IMR-90 (cell line): ENCODE measurements around the gene SCGB1C2. TPM values are rescaled to one million over a fixed set of nuclear protein-coding genes. Genes with fewer than 3 reads are reported as not detected.

Experiments used
- microRNA-seq, 2 experiments: library from miRNA; stranded (forward) in 1 of 2; unstranded in 1 of 2; fragments of 10-50 nt in 1 of 2; fragments of <30 nt in 1 of 2; gene quantifications in 1 of 2; microRNA quantifications in 1 of 2; one replicate each; pipeline versions ENCODE3 to v1.1.0; 2013 to 2020; ENCODE audit not compliant: insufficient read depth in 1 of 2, insufficient read length in 1 of 2, unreplicated experiment in 1 of 2
- polyA plus RNA-seq, 3 experiments: library from polyadenylated mRNA; depleted of rRNA; stranded (reverse); fragments of >200 nt; gene quantifications; 2 replicates each; pipeline ENCODE4 v1.2.3, GENCODE V29; 2012; ENCODE audit warnings: low replicate concordance in 1 of 3
- small RNA-seq, 5 experiments: library from RNA; depleted of rRNA; stranded (forward); fragments of <200 nt; gene quantifications; one replicate each; pipeline ENCODE3, GENCODE V24; 2012
- total RNA-seq: library from RNA; depleted of rRNA; stranded (reverse); fragments of >200 nt; gene quantifications from 2 replicates; pipeline ENCODE4 v1.2.3, GENCODE V29; 2012; rRNA removed

Gene SCGB1C2
- total and polyA plus RNA-seq, 2 of the 4 experiments (the other 2 are of a cell fraction), result not detected

Small RNA genes within 50 kb of the gene (microRNA-seq; reads per million reads assigned to microRNA genes)
- not detected for gene RF00026 (ENCODE audit: insufficient read depth, insufficient read length)

Small RNA genes within 50 kb of the gene (small RNA-seq; reads per million reads assigned to genes)
- gene RF00026, result 0 reads per million in 5 experiments

Other genes with a start within 250 kb of the SCGB1C2 start
- not detected in 2 replicates for gene DOC2B, start 44.1 kb downstream of the SCGB1C2 start, total RNA-seq
- gene DOC2B, start 44.1 kb downstream of the SCGB1C2 start, polyA plus RNA-seq (2012; rRNA removed), result not detected in 2 replicates
- gene RPH3AL, start 215.2 kb downstream of the SCGB1C2 start, total RNA-seq, result 0.83 and 1.8 TPM in 2 replicates
- 1.5 and 2.5 TPM in 2 replicates for gene RPH3AL, start 215.2 kb downstream of the SCGB1C2 start, polyA plus RNA-seq (2012; rRNA removed)